Measurements from ENCODE around the gene MAS1L.

The MAS1L gene

DNA sequence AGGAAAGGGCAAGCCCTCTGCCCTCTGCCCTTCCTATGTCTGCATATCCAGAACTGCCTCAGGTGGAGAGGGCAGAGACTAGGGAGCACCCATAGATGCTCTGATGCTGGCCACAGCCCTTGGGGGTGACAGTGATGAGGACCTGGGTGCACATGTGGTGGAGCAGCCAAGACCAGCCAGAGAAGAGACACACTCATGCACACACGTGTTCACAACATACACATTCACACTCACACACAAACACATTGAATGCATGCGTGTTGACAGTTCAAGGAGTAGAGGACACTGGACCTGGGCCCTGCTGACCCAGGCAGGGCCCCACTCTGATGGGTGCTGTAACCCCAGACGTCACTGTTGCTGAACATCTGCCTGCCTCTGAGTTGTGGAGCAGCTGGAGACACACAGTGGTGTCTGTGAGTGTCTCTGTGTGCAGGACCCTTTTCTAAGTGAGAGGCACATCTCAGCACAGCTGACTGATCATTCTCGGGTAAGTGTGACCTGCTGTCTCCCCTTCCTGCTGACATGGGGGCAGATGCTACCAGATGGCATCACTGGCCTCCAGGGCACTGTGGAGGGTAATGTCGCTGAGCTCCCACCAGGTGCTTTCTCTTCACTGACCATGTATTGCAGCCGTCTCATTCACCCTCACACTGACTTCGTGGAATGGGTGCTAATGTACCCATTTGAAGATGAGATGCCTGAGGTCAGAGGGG is 30.1 kb upstream of the MAS1L start:
- Histone ChIP-seq H3K4ac (ENCODE audit: low read length) (no peak overlapping the region), H3K79me1 (ENCODE audit: low read depth, low read length) (no peaks in the 10 kb centered on the region), H3K9me3 (replicated peaks in 1 of 2; ENCODE audit: control insufficient read depth in 2 of 2, insufficient read depth in 1 of 2, low read depth in 1 of 2, low read length in 2 of 2) (peaks cover 0 to 8% of the 10 kb centered on the region in 2 donors), H3K27ac (replicated peaks; ENCODE audit: low read length) (no peak overlapping the region), H3K14ac (ENCODE audit: low read length) (peak overlapping the region; percentile 63), H3K4me3 (ENCODE audit: low read length in 2 of 2) (no peak overlapping the region), H3K36me3 (replicated peaks in 1 of 2; ENCODE audit: control insufficient read depth in 2 of 2, insufficient read depth in 2 of 2, low read length in 2 of 2) (no peaks in the 10 kb centered on the region), H3K9ac (ENCODE audit: low read depth, low read length, poor library complexity) (no peak overlapping the region), H3K4me2 (ENCODE audit: insufficient read depth, low read length, poor library complexity, severe bottlenecking) (no peak overlapping the region), H2BK5ac (ENCODE audit: low read length) (no peak overlapping the region), H3K27me3 (ENCODE audit: control insufficient read depth in 3 of 3, insufficient read depth in 3 of 3, low read depth in 1 of 3, low read length in 3 of 3) (peaks cover 0 to 5% (median 0%) of the 10 kb centered on the region in 3 experiments), H3K18ac (ENCODE audit: low read length) (peak overlapping the region; percentile 36), H2BK15ac (ENCODE audit: low read length) (no peak overlapping the region), H2BK12ac (ENCODE audit: low read length) (no peak overlapping the region), H2AK5ac (ENCODE audit: low read depth, low read length) (no peak overlapping the region), H2AFZ (ENCODE audit: low read length) (no peak overlapping the region), H4K8ac (ENCODE audit: low read depth, low read length) (no peak overlapping the region), H3K23ac (ENCODE audit: low read depth, low read length, poor library complexity) (no peak overlapping the region), H3K4me1 (ENCODE audit: control insufficient read depth in 2 of 2, insufficient read depth in 1 of 2, low read depth in 1 of 2, low read length in 2 of 2) (peaks cover 0 to 1% of the 10 kb centered on the region in 2 donors), H4K91ac (ENCODE audit: low read depth, low read length, poor library complexity) (no peak overlapping the region), H2BK120ac (ENCODE audit: low read depth, low read length) (no peak overlapping the region)
- WGBS, 2 donors (ENCODE audit: extremely low coverage in 2 of 2, insufficient read length in 2 of 2, insufficient replicate concordance in 1 of 2): no CpG with 5 or more reads among the region's 7 CpGs
- DNase-seq (ENCODE audit: low spot score): no peak

DNA sequence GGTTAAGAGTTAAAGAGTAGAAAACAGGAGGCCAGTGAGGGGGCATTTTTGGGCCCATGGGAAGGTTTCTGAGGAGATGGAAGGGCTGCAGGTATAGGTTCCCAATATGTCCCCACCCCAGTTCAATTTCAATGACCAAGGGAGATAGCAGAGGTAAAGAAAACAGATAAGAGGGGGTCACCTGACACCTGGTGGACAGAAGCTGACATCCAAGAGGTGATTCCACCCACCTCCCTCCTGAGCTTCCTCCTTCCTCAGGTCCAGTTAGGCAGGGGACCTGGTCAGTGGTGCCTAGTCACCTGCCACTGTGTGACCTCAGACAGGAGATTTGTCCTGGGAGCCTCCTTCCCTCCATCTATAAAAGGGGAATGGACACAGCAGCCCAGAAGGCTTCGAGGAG is 29.5 kb upstream of the MAS1L start:
- Histone ChIP-seq H2AK5ac (ENCODE audit: low read depth, low read length) (no peak overlapping the region), H2BK5ac (ENCODE audit: low read length) (no peak overlapping the region), H3K18ac (ENCODE audit: low read length) (no peak overlapping the region), H2BK120ac (ENCODE audit: low read depth, low read length) (no peak overlapping the region), H3K4me1 (ENCODE audit: control insufficient read depth in 2 of 2, insufficient read depth in 1 of 2, low read depth in 1 of 2, low read length in 2 of 2) (peaks cover 0 to 1% of the 10 kb centered on the region in 2 donors), H3K27me3 (ENCODE audit: control insufficient read depth in 3 of 3, insufficient read depth in 3 of 3, low read depth in 1 of 3, low read length in 3 of 3) (peaks cover 0 to 5% (median 0%) of the 10 kb centered on the region in 3 experiments), H3K4me2 (ENCODE audit: insufficient read depth, low read length, poor library complexity, severe bottlenecking) (no peak overlapping the region), H3K9me3 (replicated peaks in 1 of 2; ENCODE audit: control insufficient read depth in 2 of 2, insufficient read depth in 1 of 2, low read depth in 1 of 2, low read length in 2 of 2) (peaks cover 0 to 8% of the 10 kb centered on the region in 2 donors), H3K23ac (ENCODE audit: low read depth, low read length, poor library complexity) (no peak overlapping the region), H4K91ac (ENCODE audit: low read depth, low read length, poor library complexity) (no peak overlapping the region), H3K4me3 (ENCODE audit: low read length in 2 of 2) (no peak overlapping the region), H3K14ac (ENCODE audit: low read length) (no peak overlapping the region), H2AFZ (ENCODE audit: low read length) (no peak overlapping the region), H3K79me1 (ENCODE audit: low read depth, low read length) (no peaks in the 10 kb centered on the region), H3K4ac (ENCODE audit: low read length) (no peak overlapping the region), H3K9ac (ENCODE audit: low read depth, low read length, poor library complexity) (no peak overlapping the region), H3K36me3 (replicated peaks in 1 of 2; ENCODE audit: control insufficient read depth in 2 of 2, insufficient read depth in 2 of 2, low read length in 2 of 2) (no peaks in the 10 kb centered on the region), H2BK12ac (ENCODE audit: low read length) (no peak overlapping the region), H2BK15ac (ENCODE audit: low read length) (no peak overlapping the region), H3K27ac (replicated peaks; ENCODE audit: low read length) (no peak overlapping the region), H4K8ac (ENCODE audit: low read depth, low read length) (no peak overlapping the region)
- no peak for DNase-seq (ENCODE audit: low spot score)
- no CpG with 5 or more reads among the region's 1 CpG for WGBS, 2 donors (ENCODE audit: extremely low coverage in 2 of 2, insufficient read length in 2 of 2, insufficient replicate concordance in 1 of 2)

DNA sequence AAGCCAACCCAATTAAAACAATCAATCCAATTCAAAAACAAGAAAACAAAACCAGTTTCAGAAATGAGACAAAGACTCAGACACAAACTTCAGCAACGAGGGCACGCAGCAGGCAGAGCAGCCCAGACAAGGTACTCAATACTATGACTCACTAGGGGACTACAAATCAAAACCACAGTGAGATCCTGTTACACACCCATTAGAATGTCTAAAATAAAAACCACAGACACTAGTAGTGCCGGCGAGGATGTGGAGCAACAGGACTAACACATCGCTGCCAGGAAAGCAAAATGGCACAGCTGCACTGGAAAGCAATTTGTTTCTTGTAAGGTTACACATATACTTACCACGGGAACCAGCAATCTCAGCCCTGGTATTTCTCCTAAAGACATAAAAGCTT is 28.4 kb upstream of the MAS1L start:
- WGBS, 2 donors (ENCODE audit: extremely low coverage in 2 of 2, insufficient read length in 2 of 2, insufficient replicate concordance in 1 of 2): no CpG with 5 or more reads among the region's 6 CpGs

DNA sequence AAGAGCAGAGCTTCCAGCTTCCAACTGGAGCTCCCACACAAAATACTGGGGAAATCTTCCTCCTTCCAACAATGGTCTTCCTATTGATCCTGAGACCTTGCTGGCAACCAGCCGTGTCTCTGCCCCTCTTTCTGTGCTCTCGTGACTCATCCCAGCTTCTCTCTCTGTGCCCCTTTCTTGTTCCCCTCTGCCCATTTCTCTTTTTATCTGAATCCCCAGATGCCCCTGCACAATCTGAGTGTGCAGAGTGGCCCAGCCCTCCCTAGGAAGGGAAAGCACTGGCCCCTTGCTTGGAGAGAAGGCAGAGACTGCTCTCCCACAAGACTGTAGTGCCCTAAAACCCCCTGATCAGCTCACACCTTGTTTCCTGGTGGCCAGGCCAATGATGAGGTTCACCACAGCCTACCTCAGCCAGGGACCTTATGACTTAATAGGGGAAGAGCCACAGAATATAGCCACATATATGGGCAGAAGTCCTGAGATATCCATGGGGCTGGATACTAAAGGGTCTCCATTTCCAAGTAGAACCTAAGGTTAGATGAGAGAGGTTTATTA is 23.1 kb upstream of the MAS1L start:
- Histone ChIP-seq H3K4me1 (ENCODE audit: control insufficient read depth in 2 of 2, insufficient read depth in 1 of 2, low read depth in 1 of 2, low read length in 2 of 2) (peaks cover 11 to 14% of the 10 kb centered on the region in 2 donors), H3K4ac (ENCODE audit: low read length) (no peak overlapping the region), H2BK120ac (ENCODE audit: low read depth, low read length) (no peak overlapping the region), H2AK5ac (ENCODE audit: low read depth, low read length) (peak overlapping the region; percentile 15), H3K9me3 (replicated peaks in 1 of 2; ENCODE audit: control insufficient read depth in 2 of 2, insufficient read depth in 1 of 2, low read depth in 1 of 2, low read length in 2 of 2) (no peaks in the 10 kb centered on the region), H4K8ac (ENCODE audit: low read depth, low read length) (no peak overlapping the region), H2AFZ (ENCODE audit: low read length) (no peak overlapping the region), H3K27me3 (ENCODE audit: control insufficient read depth in 3 of 3, insufficient read depth in 3 of 3, low read depth in 1 of 3, low read length in 3 of 3) (peaks cover 0 to 32% (median 0%) of the 10 kb centered on the region in 3 experiments), H3K23ac (ENCODE audit: low read depth, low read length, poor library complexity) (no peak overlapping the region), H3K14ac (ENCODE audit: low read length) (no peak overlapping the region), H3K27ac (replicated peaks; ENCODE audit: low read length) (no peak overlapping the region), H3K4me2 (ENCODE audit: insufficient read depth, low read length, poor library complexity, severe bottlenecking) (no peak overlapping the region), H3K9ac (ENCODE audit: low read depth, low read length, poor library complexity) (no peak overlapping the region), H3K18ac (ENCODE audit: low read length) (peak overlapping the region; percentile 62), H4K91ac (ENCODE audit: low read depth, low read length, poor library complexity) (no peak overlapping the region), H2BK12ac (ENCODE audit: low read length) (no peak overlapping the region), H3K79me1 (ENCODE audit: low read depth, low read length) (no peaks in the 10 kb centered on the region), H2BK15ac (ENCODE audit: low read length) (no peak overlapping the region), H3K36me3 (replicated peaks in 1 of 2; ENCODE audit: control insufficient read depth in 2 of 2, insufficient read depth in 2 of 2, low read length in 2 of 2) (no peaks in the 10 kb centered on the region), H3K4me3 (ENCODE audit: low read length in 2 of 2) (no peak overlapping the region), H2BK5ac (ENCODE audit: low read length) (no peak overlapping the region)
- WGBS, 2 donors (ENCODE audit: extremely low coverage in 2 of 2, insufficient read length in 2 of 2, insufficient replicate concordance in 1 of 2): no CpG with 5 or more reads among the region's 2 CpGs
- DNase-seq (ENCODE audit: low spot score): no peak

More for the DNA sequence above, 28.4 kb upstream of the MAS1L start:
- H2BK120ac ChIP-seq (ENCODE audit: low read depth, low read length): no peak overlapping the region
- H4K8ac ChIP-seq (ENCODE audit: low read depth, low read length): no peak overlapping the region
- no peak for DNase-seq (ENCODE audit: low spot score)
- no peak overlapping the region for H3K27ac ChIP-seq (replicated peaks; ENCODE audit: low read length)
- no peaks in the 10 kb centered on the region for H3K79me1 ChIP-seq (ENCODE audit: low read depth, low read length)
- no peak overlapping the region for H4K91ac ChIP-seq (ENCODE audit: low read depth, low read length, poor library complexity)
- H2AFZ ChIP-seq (ENCODE audit: low read length): no peak overlapping the region
- H3K14ac ChIP-seq (ENCODE audit: low read length): no peak overlapping the region
- no peak overlapping the region for H2BK12ac ChIP-seq (ENCODE audit: low read length)
- no peak overlapping the region for H2BK15ac ChIP-seq (ENCODE audit: low read length)
- H3K9me3 ChIP-seq (replicated peaks in 1 of 2; ENCODE audit: control insufficient read depth in 2 of 2, insufficient read depth in 1 of 2, low read depth in 1 of 2, low read length in 2 of 2): peaks cover 0 to 6% of the 10 kb centered on the region in 2 donors
- H3K4ac ChIP-seq (ENCODE audit: low read length): no peak overlapping the region
- no peak overlapping the region for H3K4me2 ChIP-seq (ENCODE audit: insufficient read depth, low read length, poor library complexity, severe bottlenecking)
- H3K18ac ChIP-seq (ENCODE audit: low read length): no peak overlapping the region
- H3K27me3 ChIP-seq (ENCODE audit: control insufficient read depth in 3 of 3, insufficient read depth in 3 of 3, low read depth in 1 of 3, low read length in 3 of 3): peaks cover 0 to 6% (median 0%) of the 10 kb centered on the region in 3 experiments
- no peak overlapping the region for H2BK5ac ChIP-seq (ENCODE audit: low read length)
- no peak overlapping the region for H3K9ac ChIP-seq (ENCODE audit: low read depth, low read length, poor library complexity)
- no peak overlapping the region for H3K4me3 ChIP-seq (ENCODE audit: low read length in 2 of 2)
- H3K23ac ChIP-seq (ENCODE audit: low read depth, low read length, poor library complexity): no peak overlapping the region
- no peaks in the 10 kb centered on the region for H3K36me3 ChIP-seq (replicated peaks in 1 of 2; ENCODE audit: control insufficient read depth in 2 of 2, insufficient read depth in 2 of 2, low read length in 2 of 2)
- H2AK5ac ChIP-seq (ENCODE audit: low read depth, low read length): no peak overlapping the region
- peaks cover 0 to 1% of the 10 kb centered on the region in 2 donors for H3K4me1 ChIP-seq (ENCODE audit: control insufficient read depth in 2 of 2, insufficient read depth in 1 of 2, low read depth in 1 of 2, low read length in 2 of 2)

Measured in neuronal stem cell (in vitro differentiated cells).